ENCODE measurements around the gene DOP1B.
A peak's percentile ranks its signal among the peaks of the same experiment; 100 is the strongest.
"Not testable (repeated sequence)": the region's sequence is repeated elsewhere in the genome, so short reads cannot be mapped to it uniquely, and the experiment has no call there.

The DOP1B gene, protein sequence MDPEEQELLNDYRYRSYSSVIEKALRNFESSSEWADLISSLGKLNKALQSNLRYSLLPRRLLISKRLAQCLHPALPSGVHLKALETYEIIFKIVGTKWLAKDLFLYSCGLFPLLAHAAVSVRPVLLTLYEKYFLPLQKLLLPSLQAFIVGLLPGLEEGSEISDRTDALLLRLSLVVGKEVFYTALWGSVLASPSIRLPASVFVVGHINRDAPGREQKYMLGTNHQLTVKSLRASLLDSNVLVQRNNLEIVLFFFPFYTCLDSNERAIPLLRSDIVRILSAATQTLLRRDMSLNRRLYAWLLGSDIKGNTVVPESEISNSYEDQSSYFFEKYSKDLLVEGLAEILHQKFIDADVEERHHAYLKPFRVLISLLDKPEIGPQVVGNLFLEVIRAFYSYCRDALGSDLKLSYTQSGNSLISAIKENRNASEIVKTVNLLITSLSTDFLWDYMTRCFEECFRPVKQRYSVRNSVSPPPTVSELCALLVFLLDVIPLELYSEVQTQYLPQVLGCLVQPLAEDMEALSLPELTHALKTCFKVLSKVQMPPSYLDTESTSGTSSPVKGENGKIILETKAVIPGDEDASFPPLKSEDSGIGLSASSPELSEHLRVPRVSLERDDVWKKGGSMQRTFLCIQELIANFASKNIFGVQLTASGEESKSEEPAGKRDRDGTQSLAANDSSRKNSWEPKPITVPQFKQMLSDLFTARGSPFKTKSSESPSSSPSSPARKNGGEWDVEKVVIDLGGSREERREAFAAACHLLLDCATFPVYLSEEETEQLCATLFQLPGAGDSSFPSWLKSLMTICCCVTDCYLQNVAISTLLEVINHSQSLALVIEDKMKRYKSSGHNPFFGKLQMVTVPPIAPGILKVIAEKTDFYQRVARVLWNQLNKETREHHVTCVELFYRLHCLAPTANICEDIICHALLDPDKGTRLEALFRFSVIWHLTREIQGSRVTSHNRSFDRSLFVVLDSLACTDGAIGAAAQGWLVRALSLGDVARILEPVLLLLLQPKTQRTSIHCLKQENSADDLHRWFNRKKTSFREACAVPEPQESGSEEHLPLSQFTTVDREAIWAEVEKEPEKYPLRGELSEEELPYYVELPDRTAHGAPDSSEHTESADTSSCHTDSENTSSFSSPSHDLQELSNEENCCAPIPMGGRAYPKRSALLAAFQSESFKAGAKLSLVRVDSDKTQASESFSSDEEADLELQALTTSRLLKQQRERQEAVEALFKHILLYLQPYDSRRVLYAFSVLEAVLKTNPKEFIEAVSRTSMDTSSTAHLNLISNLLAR (N-terminal part only)

DNA sequence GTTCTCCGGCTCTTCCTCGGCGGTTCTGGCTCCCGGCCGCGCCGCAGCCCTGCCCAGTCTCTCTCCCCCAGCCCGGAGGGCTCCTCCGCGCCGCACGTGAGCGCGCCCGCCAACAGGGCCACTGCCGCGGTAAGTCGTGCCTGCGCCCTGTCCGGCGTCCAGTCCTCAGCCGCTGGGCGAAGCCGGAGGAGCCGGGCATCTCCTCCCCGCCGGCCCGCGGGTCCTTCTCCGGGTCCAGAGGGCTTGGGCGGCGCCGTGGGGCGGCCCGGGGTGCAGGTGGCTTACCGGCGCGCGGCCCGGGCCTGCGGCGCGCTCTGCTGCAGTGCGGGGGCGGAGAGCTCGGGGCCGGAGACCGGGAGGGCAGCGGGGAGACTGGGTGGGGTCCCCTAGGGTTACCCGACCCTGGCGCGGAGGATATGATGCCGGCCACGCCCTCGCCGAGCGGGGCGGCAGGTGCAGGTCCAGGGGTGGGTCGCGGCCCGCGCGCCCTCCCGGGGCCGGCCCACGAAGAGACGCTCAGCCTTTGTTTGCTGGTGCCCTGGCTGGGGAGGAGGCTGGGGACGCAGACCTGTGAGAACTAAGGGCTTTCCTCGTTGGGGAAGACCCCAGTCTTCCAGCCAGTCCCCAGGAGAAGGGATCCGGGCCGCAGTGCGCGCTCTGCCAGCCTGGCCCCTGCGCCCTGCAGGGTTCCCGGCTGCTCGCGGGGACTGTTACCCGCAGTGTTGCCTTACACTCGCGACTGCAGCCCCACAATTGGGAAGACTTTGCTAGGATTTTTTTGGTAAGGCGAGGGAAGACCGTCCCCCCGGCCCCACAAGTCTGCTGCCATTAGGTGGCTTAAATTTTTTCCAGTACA, at the start of gene DOP1B:
TSS of gene DOP1B (plus strand) at position 10 of the 856 bp plus-strand sequence. CDS start 7,910 bp downstream, outside the sequence.
- peak; percentile 55 for DNase-seq

DNA sequence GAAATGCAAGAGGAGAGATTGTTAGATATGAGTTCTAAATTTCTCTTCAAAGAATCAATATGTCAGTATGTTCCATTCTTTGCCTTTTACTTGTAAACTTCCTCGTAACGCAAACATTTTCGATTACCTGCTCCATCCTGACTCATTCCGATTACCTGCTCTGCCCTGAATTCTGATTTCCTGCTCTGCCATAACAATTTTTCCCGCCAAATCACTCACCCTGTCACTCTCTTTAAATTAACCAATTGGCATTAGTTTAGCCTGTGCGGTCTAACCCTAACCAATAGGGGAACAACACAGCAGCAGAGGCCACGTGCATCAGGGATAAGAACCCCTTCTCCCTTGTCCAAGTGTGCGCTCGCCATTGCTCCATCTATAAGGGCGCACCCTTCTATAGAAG, 46.8 kb upstream of the DOP1B start:
- DNase-seq: no peak

DNA sequence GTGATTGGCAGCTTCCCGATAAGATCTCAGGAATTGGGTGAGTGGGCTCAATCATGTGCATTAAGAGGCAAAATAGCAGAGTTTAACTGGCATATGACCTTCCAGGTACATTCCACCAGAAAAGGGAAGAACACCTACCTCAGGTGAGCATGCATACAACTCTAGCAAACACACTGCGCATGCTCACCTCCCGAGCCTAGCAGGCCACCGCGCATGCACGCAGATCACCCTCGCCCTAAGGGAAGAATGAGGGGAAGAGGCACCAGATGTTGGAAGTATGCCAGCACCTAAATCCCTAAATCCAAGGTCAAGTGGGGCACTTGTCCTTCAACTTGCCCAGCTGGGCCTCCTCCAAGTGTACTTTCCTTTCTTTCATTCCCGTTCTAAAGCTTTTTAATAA, 45.4 kb upstream of the DOP1B start:
- no peak for DNase-seq

- DNase-seq: peak; percentile 11
Observed at GRCh38 chr21:36113647-36114428, 42.8 kb upstream of the DOP1B start.

GRCh38 chr21:36115138-36115730, 41.4 kb upstream of the DOP1B start:
- DNase-seq: no peak

DNA sequence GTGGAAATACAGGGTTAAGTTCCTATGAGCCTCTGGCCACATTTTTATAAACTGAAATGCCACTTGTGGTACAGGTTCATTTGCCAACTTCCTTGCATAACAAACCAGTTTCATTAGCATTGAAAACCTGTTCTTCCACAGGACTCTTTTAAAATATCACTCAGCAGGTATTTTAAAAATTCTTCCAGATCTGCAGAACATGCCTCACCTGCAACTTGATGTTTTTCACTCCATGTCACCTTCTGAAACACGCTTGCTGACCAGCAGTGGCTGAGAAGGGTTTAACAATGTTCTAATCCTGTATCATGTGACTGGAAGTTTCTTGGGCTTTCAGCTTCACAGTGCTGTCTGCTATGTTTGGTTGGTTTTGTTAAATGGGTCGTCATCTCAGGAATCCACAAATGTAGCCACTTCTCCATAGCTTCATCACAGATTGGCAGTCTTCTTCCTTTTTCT, 39.3 kb upstream of the DOP1B start:
- no peak for DNase-seq

DNA sequence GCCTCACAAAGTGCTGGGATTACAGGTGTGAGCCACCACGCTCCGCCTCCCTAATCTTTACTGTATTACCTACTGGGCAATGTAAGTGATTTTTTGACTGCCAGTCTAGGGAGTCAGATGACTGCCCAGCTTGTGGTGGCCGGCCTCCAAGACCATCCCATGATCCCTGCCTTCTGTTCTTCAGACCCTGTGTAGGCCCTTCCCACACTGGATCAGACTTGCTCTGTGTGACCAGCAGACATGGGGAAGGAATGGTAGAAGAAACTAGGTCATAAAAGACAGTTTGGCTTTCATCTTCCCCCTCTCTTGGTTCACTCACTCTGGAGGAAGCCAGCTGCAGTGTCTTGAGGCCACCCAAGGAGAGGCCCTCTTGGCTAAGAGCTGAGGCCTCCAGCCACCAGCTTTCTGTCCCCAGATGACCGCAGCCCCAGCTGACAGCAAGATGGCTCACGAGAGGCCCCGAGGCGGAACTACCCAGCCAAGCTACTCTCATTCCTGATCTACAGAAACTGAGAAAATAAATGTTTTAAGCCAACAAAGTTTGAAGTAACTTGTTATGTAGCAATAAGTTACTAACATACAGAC, 36.2 kb upstream of the DOP1B start:
- DNase-seq: no peak

DNA sequence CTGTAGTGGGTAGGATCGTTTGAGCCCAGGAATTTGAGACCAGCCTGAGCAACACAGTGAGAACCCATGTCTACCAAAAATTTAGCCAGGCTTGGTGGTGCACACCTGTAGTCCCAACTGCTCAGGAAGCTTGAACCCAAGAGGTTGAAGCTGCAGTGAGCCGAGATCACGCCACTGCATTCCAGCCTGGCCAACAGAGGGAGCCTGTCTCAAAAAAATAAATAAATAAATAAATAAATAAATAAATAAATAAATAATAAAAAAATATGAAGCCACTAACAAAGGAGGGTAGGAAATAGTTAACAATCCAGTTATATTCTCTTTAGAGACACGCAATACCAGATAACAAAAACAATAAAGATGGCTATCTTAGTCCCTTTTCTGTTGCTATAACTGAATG, 33.6 kb upstream of the DOP1B start:
- DNase-seq: peak; percentile 13

- no peak for DNase-seq
Observed at GRCh38 chr21:36124395-36124794, 32.2 kb upstream of the DOP1B start.

GRCh38 chr21:36125512-36126207, 31.0 kb upstream of the DOP1B start:
- peak; percentile 59 for DNase-seq

DNA sequence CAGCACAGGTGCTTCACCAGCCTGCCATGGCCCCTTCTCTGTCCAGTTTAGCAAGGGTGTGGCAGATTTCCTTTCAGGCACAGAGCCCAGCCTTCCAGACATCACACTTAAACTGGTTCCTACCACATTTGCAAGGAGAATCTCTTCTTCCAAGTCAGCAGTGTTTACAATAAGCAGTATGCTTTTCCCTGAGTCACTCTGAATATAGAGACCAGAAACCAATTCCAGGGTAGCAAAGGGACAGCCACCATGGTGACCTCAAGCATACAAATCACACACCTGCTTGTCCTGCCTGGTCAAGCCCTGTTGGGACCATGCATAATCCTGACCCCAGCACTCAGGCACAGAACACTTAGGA, 30.4 kb upstream of the DOP1B start:
- DNase-seq: no peak

- DNase-seq: no peak
Observed at GRCh38 chr21:36126621-36127110, 30.0 kb upstream of the DOP1B start.

DNA sequence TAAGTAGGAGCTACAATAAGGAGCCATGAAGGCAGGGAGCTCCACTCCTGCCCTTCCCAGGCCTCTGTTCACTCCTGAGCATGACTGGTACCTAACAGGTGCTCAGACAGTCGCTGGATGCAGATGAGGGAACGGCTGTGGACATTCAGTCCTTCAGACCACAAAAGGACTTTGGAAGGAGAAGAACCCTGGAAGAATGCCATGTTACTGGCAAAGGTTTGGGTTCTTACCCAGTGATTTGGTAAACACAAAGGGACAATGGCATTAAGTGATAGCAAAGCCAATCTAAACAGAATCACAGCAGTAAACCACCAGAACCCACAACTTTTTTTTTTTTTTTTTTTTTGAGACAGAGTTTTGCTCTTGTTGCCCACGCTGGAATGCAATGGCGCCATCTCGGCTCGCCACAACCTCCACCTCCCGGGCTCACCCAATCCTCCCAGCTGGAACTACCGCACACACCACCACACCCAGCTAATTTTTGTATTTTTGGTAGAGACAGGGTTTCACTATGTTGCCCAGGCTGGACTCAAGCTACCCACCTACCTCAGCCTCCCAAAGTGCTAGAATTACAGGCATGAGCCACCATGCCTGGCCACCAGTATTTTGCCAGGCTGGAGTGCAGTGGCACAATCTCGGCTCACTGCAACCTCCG, 29.2 kb upstream of the DOP1B start:
- DNase-seq: no peak

DNA sequence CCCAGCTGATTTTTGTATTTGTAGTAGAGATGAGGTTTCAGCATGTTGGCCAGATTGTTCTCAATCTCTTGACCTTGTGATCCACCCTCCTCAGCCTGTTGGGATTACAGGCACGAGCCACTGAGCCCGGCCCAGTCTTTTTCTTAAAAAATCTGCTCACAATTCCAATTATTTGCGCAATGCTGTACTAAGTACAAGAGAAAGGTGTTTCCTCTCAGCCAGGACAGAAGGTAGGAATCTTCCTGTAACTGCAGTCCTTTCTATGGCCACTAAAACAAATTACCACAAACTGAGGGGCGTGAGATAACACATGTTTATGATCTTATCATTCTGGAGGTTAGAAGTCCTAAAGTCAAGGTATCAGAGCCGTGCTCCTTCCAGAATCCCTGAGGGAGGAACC, 28.6 kb upstream of the DOP1B start:
- DNase-seq: no peak

- no peak for DNase-seq
Observed at GRCh38 chr21:36129219-36129618, 27.4 kb upstream of the DOP1B start.

- DNase-seq: not testable (repeated sequence)
Observed at GRCh38 chr21:36130414-36130762, 26.2 kb upstream of the DOP1B start.

DNA sequence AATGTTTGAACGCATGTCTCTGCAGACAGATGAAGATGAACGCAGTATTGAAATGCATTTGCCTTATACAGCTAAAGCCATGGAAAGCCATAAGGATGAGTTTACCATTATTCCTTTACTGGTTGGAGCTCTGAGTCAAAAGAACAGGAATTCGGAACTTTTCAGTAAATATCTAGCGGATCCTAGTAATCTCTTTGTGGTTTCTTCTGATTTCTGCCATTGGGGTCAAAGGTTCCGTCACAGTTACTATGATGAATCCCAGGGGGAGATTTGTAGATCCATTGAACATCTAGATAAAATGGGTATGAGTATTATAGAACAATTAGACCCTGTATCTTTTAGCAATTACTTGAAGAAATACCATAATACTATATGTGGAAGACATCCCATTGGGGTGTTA, 25.8 kb upstream of the DOP1B start:
- DNase-seq: not testable (repeated sequence)

DNA sequence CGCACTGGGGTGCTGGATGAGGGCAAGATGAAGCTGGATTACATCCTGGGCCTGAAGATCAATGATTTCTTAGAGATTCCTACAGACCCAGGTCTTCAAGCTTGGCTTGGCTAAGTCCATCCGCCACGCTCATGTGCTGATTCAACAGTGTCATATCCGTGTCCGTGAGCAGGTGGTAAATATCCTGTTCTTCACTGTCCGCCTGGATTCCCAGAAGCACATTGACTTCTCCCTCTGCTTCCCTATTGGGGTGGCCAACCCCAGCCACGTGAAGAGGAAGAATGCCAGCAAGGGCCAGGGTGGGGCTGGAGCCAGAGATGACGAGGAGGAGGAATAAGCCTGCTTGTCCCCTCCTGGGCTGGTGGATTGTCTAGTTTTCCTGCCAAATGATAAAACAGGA, 23.9 kb upstream of the DOP1B start:
- no peak for DNase-seq

- no peak for DNase-seq
Observed at GRCh38 chr21:36134803-36135390, 21.7 kb upstream of the DOP1B start, which contains the start of gene CBR3. Gene CBR3 (plus strand): TSS chr21:36135079. CDS start chr21:36135193, 114 bp downstream.
